Measurements from ENCODE around the gene CD4.
"Not testable (repeated sequence)": the region's sequence is repeated elsewhere in the genome, so short reads cannot be mapped to it uniquely, and the experiment has no call there.

CD4 gene

DNA sequence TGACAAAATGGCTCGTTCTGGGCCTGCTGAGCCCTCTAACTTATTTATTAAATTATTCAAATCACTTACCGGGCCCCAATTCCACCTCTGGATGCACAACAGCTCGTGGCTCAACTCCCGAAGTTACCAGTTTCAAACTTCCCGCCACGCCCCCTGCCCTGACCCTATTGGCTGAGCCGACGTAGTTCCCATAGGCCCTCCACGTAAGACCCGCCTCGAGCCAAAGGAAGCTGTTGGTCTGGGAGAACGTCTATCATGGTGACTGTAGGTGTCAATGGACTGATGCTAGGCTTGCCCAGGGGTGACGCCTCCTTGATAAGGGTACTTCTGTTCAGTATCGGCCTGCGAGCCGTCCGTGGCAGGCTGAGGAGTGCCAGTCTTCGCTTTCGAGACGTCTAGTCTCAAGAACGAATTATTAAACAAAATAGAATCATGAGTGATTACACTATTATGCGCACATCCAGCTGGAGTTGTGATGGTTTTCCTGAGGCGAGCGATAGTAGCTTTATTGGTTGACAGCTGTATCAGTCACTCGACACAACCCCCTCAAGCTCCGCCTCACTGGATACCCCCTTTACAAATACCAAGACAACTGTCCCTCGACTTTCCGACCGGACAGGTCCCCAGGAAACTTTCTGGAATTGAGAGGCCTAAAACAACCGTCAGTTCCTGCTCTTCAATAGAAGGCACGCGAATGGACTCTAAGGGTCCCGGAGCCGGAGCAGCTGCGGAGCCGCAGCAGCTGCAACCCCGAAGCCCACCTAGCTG, 62.0 kb downstream of the CD4 start, which contains the start of gene CDCA3:
CDCA3 (minus strand) TSS at position 134 of the 768 bp plus-strand sequence. CDS start 334 bp downstream, outside the sequence.
- peak; percentile 99 for DNase-seq

- DNase-seq: peak; percentile 100
Observed at GRCh38 chr12:6851921-6852650, 62.8 kb downstream of the CD4 start, which contains the start of gene USP5. Gene USP5 (plus strand): TSS chr12:6852150. CDS start chr12:6852180, 30 bp downstream.

GRCh38 chr12:6852651-6853354, 63.5 kb downstream of the CD4 start:
- DNase-seq: peak; percentile 67

- no peak for DNase-seq
Observed at GRCh38 chr12:6853626-6854025, 64.3 kb downstream of the CD4 start.

GRCh38 chr12:6854036-6854435, 64.7 kb downstream of the CD4 start:
- no peak for DNase-seq

- DNase-seq: no peak
Observed at GRCh38 chr12:6855322-6855721, 66.0 kb downstream of the CD4 start.

GRCh38 chr12:6858799-6859198, 69.5 kb downstream of the CD4 start:
- DNase-seq: no peak

GRCh38 chr12:6860116-6860515, 70.8 kb downstream of the CD4 start:
- no peak for DNase-seq

- no peak for DNase-seq
Observed at GRCh38 chr12:6860942-6861341, 71.6 kb downstream of the CD4 start.

GRCh38 chr12:6861391-6861790, 72.1 kb downstream of the CD4 start:
- DNase-seq: no peak

- DNase-seq: no peak
Observed at GRCh38 chr12:6863033-6863432, 73.7 kb downstream of the CD4 start.

DNA sequence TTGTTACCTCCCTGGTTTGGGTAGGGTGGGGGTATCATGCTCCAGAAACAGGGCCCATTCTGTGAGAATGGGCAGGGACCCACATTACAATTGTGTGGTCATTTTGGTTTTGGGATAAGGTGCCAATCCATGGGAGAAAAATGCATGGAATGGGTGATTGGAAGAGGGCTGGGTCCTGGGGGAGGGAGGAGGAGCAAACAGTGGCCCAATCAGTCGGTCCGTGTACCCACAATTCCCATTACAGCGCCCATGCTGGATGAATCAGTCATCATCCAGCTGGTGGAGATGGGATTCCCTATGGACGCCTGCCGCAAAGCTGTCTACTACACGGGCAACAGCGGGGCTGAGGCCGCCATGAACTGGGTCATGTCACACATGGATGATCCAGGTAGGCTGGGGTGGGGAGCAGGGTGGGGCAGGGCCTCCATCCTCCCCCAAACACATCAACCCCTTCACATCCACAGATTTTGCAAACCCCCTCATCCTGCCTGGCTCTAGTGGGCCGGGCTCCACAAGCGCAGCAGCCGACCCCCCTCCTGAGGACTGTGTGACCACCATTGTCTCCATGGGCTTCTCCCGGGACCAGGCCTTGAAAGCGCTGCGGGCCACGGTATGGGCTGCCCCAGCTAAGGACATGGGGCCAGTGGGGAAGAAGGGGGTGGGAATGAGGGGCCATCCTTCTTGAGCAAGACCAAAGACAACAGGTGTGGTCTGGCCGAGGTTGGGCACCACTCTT, 74.4 kb downstream of the CD4 start:
- DNase-seq: peak; percentile 33

DNA sequence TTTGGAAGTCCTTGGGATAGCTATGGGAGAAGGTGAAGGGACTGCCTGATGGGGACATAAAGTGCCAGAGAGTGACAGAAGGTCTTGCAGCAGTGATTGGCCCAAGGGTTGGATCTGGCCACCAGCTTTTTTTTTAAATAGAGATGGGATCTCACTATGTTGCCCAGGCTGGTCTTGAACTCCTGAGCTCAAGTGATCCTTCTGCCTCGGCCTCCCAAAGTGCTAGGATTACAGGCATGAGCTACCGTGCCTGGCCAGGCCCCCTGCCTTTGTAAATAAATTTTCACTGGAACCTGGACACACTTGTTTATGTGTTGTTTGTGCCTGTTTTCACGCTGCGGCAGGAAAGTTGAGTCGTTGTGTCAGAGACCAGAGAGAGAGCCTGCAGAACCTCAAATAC, 76.0 kb downstream of the CD4 start:
- DNase-seq: not testable (repeated sequence)

DNA sequence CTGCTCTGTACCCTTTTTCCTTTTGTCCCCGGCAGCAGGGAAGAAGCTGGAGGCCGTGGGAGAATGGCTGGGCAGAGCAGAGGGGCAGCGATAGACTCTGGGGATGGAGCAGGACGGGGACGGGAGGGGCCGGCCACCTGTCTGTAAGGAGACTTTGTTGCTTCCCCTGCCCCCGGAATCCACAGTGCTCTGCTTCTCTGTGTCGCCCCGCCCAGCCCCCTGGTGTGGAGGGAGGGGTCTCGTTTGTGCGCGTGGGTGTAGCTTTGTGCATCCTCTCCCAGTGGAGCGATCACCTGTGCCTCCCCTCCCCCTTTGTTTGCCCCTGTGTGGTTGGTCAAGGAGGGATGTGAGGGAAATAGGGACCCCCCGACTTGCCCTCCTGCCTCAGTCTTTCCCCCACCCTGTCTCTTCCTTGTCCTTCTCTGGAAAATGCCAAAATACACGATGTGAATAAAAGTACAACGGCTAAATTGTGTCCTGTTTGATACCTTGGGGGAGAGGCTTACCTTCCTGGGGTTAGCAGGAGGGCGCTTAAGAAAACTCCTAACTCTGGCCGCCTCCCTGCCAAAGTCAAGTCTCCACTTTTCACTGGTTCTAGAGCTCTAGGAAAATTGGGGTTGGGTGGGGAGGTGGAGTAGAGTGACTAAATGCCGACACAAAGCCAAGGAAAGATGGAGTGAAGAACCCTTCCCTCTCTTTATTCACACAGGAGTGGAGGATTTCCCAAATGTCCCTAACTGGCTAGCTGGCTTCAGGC, 77.0 kb downstream of the CD4 start:
- no peak for DNase-seq

GRCh38 chr12:6866920-6867412, 77.6 kb downstream of the CD4 start:
- DNase-seq: no peak

DNA sequence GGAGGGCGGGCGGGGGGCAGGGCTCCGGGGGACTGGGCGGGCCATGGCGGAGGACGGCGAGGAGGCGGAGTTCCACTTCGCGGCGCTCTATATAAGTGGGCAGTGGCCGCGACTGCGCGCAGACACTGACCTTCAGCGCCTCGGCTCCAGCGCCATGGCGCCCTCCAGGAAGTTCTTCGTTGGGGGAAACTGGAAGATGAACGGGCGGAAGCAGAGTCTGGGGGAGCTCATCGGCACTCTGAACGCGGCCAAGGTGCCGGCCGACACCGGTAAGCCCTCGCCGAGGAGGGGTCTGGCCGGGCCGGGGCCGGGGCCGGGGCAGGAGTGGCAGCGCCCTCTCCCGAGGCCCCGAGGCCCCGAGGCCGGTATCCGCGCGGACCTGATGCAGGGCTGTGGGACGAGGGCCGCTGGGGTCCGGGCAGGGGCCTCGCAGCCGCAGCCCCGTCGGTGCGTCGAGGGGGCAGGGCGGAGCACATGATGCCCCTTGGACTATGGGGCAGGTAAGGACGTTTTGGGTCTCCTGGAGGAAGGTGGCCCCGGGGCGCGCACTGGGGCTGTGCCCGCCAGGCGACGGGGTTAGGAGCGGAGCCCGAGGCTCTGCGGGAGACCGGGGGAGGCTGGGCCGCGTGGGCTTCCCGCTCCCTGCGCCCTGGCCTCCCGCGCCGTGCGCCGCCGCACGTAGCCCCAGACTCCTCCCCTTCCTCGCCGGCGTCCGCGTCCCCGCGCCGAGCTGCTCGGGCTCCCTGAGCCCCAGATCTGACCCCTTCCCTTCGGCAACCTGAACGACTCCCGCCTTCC, 78.3 kb downstream of the CD4 start, which contains the start of gene TPI1:
TPI1 (plus strand) TSS at position 119 of the 798 bp plus-strand sequence; CDS start at position 155, 36 bp downstream.
- DNase-seq: peak; percentile 84

GRCh38 chr12:6868211-6869048, 79.1 kb downstream of the CD4 start:
- DNase-seq: peak; percentile 40

DNA sequence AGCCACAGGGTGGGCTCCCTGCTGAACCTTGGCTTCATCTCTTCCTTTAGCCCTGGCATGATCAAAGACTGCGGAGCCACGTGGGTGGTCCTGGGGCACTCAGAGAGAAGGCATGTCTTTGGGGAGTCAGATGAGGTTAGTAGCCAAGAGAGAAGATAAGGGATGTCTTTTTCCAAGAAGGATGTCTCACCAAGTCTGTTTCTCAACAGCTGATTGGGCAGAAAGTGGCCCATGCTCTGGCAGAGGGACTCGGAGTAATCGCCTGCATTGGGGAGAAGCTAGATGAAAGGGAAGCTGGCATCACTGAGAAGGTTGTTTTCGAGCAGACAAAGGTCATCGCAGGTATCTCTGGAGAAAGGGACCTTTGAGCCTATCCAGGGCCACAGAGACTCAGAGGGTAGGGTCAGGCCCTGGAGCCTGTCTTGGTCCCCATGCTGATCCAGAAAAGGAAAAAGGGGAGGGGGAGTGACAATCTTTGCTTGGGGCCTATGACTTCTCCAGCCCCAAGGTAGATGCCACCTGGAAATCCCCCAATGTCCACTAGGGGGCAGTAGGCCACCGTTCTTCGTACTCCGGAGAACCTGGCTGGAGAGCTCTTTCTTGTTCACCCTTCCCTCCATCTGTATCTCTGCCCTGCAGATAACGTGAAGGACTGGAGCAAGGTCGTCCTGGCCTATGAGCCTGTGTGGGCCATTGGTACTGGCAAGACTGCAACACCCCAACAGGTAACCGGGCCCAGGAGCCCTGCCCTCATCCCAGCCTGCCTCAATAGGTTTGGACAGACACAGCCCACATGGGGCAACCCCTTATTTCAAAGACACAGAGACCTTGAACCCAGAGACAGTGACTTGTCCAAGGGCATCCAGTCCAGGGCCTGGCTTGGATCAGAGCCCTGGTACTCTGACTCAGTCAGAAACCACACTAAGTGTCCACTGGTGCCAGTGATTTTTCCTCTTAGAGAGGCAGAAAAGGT, 80.0 kb downstream of the CD4 start:
- DNase-seq: peak; percentile 68

Measured in fibroblast of skin of right biceps (primary cell).